ENCODE data around the gene VAV1. TPM values are rescaled to one million over a fixed set of nuclear protein-coding genes. Genes with fewer than 3 reads are reported as not detected.
A peak's percentile ranks its signal among the peaks of the same experiment; 100 is the strongest.

Gene VAV1
- total and polyA plus RNA-seq, 2 of the 8 experiments (the other 6 are each of a cell fraction or from before 2014, with no cell fraction given) = 0.21 to 0.22 TPM

DNA sequence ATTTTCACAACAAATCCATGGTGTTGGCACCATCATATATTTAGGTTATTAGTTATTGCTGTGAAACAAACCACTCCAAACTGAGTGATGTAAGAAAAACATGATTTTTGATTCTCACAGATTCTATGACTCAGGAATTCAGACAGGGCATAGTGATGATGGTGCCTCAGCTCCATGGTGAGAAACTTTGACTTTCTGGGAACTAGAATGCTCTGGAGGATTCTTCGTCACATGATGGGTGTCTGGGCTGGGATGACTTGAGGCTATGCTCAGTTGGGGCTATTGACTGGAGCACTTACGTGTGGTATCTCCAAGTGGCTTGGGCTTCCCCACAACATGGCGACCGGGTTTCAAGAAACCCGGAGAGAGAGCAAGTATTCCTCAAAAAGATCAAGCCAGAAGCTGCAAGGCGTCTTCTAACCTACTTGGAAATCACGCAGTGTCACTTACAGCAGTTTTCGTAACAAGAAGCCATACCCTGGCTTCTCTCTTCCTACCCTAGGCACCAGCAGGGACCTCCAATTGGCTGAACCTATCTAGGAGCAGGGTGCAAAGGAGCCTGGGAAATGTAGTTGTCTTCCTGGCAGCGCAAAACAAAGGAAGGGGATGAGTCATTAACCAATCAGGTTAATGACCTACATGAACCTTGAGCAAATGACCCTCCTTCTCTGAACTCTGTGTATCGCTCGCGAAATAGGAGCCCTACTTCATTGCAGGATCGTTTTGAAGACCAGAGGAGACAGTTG is 22.4 kb downstream of the VAV1 start:
- 86% methylated on average over 13 of the region's 13 CpGs; no CpG with 5 or more reads in 1 of the 2 experiments for WGBS, 2 experiments (ENCODE audit: extremely low coverage in 1 of 2, insufficient coverage in 1 of 2, insufficient read length in 1 of 2, insufficient replicate concordance in 2 of 2, low coverage in 1 of 2, low lambda C conversion rate in 2 of 2, missing lambda C conversion rate in 1 of 2)
- H3K4me3 ChIP-seq (ENCODE audit: extremely low read depth in 1 of 4, insufficient read depth in 2 of 4, low read depth in 3 of 4, low read length in 4 of 4) = no peak overlapping the region
- H3K27me3 ChIP-seq (replicated peaks in 1 of 4; ENCODE audit: control insufficient read depth in 3 of 4, extremely low read depth in 1 of 4, insufficient read depth in 3 of 4, low read length in 3 of 4) = no peaks in the 10 kb centered on the region
- H3K14ac ChIP-seq (ENCODE audit: insufficient read length) = no peak overlapping the region
- no peak overlapping the region for H2BK12ac ChIP-seq (ENCODE audit: low read depth, low read length)
- H2BK20ac ChIP-seq (ENCODE audit: low read length) = no peak overlapping the region
- CTCF ChIA-PET (ENCODE audit: partially characterized antibody) = no interaction called here
- no peak overlapping the region for H4K5ac ChIP-seq (ENCODE audit: insufficient read length, low read depth, low read length)
- DNase-seq (ENCODE audit: low read depth in 1 of 2, low spot score in 2 of 2) (no peak), FAIRE-seq (no peak)
- H2BK120ac ChIP-seq (replicated peaks; ENCODE audit: low read depth, low read length) = no peak overlapping the region
- no peaks in the 10 kb centered on the region for H3K4me1 ChIP-seq (replicated peaks in 1 of 4; ENCODE audit: control insufficient read depth in 3 of 4, insufficient read depth in 4 of 4, low read length in 3 of 4)
- no peak overlapping the region for H2BK15ac ChIP-seq (ENCODE audit: low read length)
- no peak overlapping the region for H3K4ac ChIP-seq (replicated peaks; ENCODE audit: insufficient read length, low read depth, low read length)
- POLR2A ChIA-PET (ENCODE audit: partially characterized antibody) = no interaction called here
- H2BK5ac ChIP-seq (ENCODE audit: low read depth, low read length) = no peak overlapping the region
- H3K27ac ChIP-seq (ENCODE audit: low read depth, low read length) = no peak overlapping the region
- no peak overlapping the region for H3K18ac ChIP-seq (ENCODE audit: extremely low read depth, low read length)
- no peaks in the 10 kb centered on the region for H3K79me2 ChIP-seq (ENCODE audit: control insufficient read depth in 1 of 2, insufficient read depth in 2 of 2, low read length in 2 of 2)
- H4K8ac ChIP-seq (ENCODE audit: extremely low read depth, insufficient read depth, low read length) = no peak overlapping the region
- TF ChIP-seq SP1 (IDR thresholded peaks at IDR 0.05; ENCODE audit: low read depth, low read length) (no peak), TCF12 (IDR thresholded peaks at IDR 0.05; ENCODE audit: low read depth, low read length) (no peak), YY1 (IDR thresholded peaks at IDR 0.05; ENCODE audit: low read depth, low read length) (0 out of 2 replicates have a peak, but pooled peaks have one; percentile 28), GABPA (IDR thresholded peaks at IDR 0.05; ENCODE audit: borderline replicate concordance, insufficient read depth, low read length) (no peak)
- TF ChIP-seq, protein P1, sequence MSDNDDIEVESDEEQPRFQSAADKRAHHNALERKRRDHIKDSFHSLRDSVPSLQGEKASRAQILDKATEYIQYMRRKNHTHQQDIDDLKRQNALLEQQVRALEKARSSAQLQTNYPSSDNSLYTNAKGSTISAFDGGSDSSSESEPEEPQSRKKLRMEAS (IDR thresholded peaks at IDR 0.05) = no peak
- TF ChIP-seq, protein P2, sequence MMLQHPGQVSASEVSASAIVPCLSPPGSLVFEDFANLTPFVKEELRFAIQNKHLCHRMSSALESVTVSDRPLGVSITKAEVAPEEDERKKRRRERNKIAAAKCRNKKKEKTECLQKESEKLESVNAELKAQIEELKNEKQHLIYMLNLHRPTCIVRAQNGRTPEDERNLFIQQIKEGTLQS (IDR thresholded peaks at IDR 0.05; ENCODE audit: insufficient read depth, low read depth, low read length) = no peak
- no peak overlapping the region for H3K23ac ChIP-seq (ENCODE audit: insufficient read length)
- no peaks in the 10 kb centered on the region for H4K20me1 ChIP-seq (replicated peaks in 1 of 2; ENCODE audit: control insufficient read depth in 1 of 2, insufficient read depth in 2 of 2, low read length in 2 of 2)
- H3K9me3 ChIP-seq (ENCODE audit: insufficient read depth in 2 of 2, low read depth in 1 of 2, low read length in 1 of 2) = peaks cover 39 to 47% of the 10 kb centered on the region in 2 experiments
- no peaks in the 10 kb centered on the region for H3K79me1 ChIP-seq (ENCODE audit: low read depth, low read length)
- H3K56ac ChIP-seq (replicated peaks; ENCODE audit: insufficient read length, low read depth, low read length) = no peak overlapping the region
- no peak overlapping the region for H3K9ac ChIP-seq (replicated peaks in 1 of 4; ENCODE audit: extremely low read depth in 1 of 4, low read depth in 3 of 4, low read length in 3 of 4)
- no peak overlapping the region for H3K4me2 ChIP-seq (ENCODE audit: insufficient read depth in 1 of 2, low read depth in 2 of 2, low read length in 2 of 2)
- no peaks in the 10 kb centered on the region for H3K23me2 ChIP-seq (ENCODE audit: low read depth, low read length)
- H3K36me3 ChIP-seq (ENCODE audit: control insufficient read depth in 2 of 4, insufficient read depth in 4 of 4, low read length in 3 of 4) = no peaks in the 10 kb centered on the region
- H4K91ac ChIP-seq (replicated peaks; ENCODE audit: insufficient read length, low read length) = no peak overlapping the region
- no peak overlapping the region for H2AK5ac ChIP-seq (ENCODE audit: low read depth, low read length)
- no peak overlapping the region for H2AFZ ChIP-seq (ENCODE audit: low read length)

Measured in H1 (cell line).